ENCODE results near the gene POU2F1.
"Not testable (repeated sequence)": the region's sequence is repeated elsewhere in the genome, so short reads cannot be mapped to it uniquely, and the experiment has no call there.

Gene POU2F1

DNA sequence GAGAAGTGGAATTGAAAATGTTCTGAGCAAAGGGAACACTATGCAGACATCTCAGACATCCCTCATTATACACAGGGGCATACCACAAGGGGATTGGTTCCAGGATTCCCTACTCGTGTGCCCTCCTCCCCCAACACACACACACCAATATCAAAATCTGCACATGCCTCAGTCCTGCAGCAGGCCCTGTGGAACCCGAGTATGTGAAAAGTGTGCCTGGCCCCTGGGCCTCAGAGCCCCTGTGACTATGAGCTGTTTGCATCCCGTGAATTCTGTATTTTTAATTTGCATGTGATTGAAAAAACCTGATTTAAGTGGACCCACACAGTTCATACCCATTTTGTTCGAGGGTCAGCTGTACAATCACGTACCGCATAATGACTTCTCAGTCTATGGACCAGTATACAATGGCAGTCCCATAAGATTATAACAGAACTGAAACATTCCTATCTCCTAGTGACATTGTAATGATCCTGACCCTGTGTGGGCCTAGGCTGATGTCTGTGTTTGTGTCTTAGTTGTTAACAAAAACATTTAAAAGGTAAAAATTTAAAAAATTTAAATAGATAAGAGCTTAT, 11.3 kb downstream of the POU2F1 start:
- no peak for DNase-seq

DNA sequence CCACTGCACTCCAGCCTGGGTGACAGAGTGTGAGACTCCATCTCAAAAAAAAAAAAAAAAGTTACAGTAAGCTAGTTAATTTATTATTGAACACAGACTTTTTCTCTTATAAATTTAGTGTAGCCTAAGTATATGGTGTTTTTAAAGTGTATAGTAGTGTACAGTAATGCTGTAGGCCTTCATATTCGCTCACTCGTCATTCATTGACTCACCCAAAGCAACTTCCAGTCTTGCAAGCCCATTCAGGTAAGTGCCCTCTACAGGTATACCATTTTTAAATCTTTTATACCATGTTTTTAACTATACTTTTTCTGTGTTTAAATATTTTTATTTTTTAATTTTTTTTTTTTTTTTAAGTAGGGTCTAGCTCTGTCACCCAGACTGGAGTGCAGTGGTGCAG, 12.1 kb downstream of the POU2F1 start:
- no peak for DNase-seq

DNA sequence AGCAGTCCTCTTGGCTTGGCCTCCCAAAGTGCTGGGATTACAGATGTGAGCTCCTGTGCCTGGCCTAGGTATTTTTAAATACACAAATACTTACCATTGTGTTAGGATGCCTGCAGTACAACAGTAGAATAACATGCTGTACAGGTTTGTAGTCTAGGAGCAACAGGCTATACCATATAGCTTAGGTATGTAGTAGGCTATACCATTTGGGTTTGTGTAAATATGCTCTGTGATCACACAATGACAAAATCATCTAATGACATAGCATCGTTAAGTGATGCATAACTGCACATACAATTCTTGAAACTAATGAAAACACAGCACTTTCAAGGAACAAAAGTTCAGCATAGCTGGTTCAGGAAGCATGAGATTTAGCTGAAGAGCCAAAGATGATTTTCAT, 12.7 kb downstream of the POU2F1 start:
- no peak for DNase-seq

GRCh38 chr1:167237000-167237399, 16.3 kb downstream of the POU2F1 start:
- DNase-seq: no peak

- no peak for DNase-seq
These were observed 18.0 kb downstream of the POU2F1 start for GRCh38 chr1:167238713-167239112.

DNA sequence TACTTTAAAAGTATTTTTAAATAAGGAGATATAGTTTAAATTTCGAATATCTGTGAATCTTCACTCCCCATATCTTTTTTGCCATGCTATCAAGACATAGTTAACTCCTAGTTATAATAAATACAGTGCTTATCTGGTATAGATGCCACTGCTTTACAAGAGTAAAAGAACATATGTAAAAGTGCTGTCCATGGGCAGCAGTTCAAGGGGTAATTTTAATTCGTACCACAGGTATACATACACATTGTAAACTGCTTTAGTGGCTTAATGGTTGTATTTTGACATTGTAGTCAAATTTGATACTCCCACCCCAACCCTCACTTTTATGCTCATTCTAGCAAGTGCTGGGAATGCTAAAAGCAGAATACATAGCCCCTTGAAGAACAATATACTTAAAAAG, 18.6 kb downstream of the POU2F1 start:
- no peak for DNase-seq

GRCh38 chr1:167244244-167244643, 23.6 kb downstream of the POU2F1 start:
- DNase-seq: no peak

GRCh38 chr1:167245168-167245567, 24.5 kb downstream of the POU2F1 start:
- DNase-seq: not testable (repeated sequence)

GRCh38 chr1:167246971-167247370, 26.3 kb downstream of the POU2F1 start:
- DNase-seq: no peak

DNA sequence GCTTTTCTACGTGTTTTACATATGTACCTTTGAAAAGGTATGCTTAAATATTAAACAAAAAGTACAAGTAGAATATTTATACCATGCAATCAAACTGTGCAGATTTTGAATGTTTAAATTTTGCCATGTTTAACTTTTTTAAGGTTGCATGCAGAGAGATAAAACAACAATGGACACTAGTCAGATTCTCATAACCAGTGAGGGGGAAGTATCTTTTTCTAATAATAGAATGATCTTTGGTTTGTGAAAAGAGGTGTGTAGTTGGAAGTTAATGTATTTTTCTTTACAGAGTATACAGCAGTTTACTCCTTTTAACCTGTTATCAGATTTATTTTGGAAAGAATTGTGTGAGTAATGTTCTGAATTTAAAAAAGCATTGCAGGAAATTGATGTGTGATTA, 27.1 kb downstream of the POU2F1 start:
- DNase-seq: no peak

DNA sequence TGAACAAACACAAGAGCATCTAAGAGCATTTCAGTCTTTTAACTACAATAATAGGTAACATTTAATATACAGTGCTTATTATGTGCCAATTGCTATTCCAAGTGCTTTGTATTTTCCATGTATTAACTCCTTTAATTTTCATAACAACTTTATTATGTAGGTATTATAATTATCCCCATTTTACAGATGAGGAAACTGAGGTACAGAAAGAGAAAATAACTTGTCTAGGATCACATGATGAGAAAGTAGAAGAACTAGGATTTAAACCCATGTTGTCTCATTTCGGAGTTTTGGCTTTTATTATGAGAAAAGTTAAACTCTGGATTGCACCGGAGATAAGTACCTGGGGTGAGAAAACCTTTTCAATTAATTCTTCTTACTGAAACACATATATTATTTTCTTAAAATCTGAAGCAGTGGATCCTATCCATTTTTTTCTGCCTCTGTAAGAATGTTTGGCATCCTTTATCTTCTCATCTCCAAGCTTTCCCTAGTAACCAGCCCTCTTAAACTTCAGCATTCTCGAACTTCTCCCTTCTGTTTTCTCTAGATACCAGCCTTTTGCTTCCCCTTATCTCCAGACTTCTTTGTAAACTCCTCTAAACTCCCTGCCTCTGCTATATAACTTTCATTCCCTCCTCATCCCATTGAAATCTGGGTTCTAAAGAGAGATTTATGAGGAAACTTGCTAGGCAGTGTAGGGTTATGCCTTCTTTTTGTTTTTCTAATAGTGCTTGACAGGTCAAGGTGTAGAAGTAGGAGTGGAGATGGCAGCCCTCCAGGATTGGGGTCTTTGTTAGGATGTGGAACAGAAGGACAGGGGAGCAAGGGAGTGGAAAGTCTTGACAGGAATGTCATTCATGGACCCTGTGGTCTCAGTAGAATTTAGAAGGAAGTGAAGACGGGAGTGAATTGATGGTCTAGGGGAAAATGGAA, 28.3 kb downstream of the POU2F1 start:
- no peak for DNase-seq

GRCh38 chr1:167249702-167250101, 29.0 kb downstream of the POU2F1 start:
- DNase-seq: no peak

DNA sequence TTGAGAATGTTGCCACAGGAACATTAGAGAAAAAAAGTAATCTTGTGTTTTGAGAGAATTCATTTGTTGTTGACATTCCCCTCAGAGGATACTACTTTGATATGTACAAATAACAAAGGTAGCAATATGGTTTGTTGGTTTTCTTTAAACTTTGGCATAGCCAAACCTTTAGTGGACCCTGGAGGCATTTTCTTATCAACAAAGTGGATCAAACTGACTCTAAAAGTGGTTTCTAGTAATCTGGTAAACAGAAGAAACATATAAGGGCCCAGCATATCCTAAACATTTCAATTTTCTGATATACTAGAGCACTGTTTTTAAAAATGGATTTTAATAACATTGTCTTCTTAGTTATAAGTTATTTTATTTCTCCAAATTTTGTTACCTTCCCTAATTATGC, 29.8 kb downstream of the POU2F1 start:
- no peak for DNase-seq

DNA sequence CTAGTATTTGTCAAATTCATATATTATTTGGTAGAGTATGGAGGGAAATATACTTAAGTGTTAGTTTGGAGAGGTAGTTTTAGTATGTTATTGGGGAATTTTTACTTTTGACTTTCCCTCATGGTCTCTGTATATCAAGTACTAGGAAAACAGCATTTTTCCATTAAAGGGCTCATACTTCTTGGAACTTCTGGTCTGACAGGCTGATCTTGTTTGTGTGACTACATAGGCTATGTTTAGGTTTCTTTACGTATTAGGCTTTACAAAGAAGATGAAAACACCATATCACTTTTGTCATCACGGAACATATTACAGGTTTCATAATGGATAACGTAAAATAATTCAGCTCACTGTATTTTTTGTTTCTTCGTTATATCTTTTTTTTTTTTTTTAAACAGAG, 30.8 kb downstream of the POU2F1 start:
- DNase-seq: no peak

DNA sequence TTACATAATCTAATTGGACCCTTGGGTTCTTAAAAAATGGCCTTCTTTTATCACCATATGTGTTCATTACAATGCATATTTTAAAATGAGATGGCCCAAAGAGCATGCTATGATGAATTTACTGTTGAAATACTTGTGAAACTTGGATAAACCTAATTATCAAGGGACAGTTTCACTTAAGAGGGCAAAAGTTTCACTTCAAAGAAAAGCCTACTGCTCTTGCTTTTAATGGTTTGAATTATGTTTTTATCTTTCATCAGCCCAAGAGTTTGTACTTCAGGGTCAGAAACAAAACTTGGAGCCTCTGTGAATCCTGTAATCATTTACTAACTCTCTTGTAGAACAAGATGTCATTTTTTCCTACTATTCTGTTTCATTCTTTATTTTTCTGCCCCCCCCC, 32.3 kb downstream of the POU2F1 start:
- DNase-seq: no peak

- DNase-seq: no peak
These were observed 38.2 kb downstream of the POU2F1 start for GRCh38 chr1:167258858-167259257.

DNA sequence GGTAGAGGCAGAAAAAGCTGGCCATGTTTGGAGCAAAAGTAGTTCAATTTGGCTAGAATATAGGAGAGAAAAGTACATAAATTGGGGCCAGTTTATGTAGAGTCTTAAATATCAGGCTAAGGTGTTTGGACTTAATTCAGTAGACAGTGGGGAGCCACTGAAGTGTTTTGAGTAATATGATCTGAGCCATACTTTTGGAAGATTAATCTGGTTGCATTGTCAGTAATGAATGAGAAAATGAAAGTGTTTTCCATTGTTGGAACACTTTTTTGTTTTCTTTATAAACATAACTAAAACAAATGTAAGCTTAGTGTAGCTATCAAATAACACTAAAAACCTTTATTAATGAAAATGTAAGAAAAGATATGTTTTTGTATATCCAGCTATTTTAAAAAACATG, 42.1 kb downstream of the POU2F1 start:
- DNase-seq: no peak

DNA sequence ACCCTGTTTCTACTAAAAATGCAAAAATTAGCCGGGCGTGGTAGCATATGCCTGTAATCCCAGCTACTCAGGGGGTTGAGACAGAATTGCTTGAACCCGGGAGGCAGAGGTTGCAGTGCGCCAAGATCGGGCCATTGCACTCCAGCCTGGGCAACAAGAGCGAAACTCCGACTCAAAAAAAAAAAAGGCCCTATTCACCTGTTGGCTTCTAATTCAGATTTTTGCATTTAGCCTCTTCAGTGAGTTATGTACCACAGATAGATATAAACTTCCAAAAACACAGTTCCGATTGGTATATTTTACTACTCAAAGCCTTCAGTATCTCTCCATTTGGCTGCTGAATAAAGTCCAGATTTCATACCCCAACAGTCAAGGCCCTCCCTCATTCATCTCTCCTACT, 42.7 kb downstream of the POU2F1 start:
- DNase-seq: no peak

DNA sequence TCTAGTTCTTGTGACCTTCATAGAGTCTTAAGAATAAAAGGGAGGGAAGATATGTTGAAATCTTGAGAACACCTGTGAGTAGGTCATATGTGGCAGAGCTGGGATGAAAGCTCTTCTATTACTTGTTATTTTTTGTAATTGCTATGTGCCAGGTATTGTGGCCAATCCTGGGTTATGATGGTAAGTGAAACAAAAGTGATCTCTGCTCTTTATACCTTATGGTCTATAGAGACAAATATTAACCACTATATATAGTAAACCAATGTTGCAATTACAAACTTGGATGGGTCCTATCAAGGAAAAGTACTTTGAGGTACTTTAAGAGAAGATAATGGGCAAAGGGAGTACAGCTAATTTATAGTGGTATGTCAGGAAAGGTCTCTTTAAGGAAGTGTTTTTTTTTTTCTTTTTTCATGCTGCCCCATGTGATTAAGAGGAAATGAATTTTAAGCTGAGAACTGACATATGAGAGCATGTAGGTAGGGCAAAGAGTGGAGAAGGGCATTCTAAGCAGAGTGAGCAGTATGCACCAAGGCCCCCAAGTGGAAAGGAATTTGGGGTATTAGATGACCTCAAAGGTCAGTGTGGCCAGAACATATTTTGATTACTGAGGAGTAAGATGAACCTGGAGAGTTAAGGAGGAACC, 43.3 kb downstream of the POU2F1 start:
- DNase-seq: peak in 1 of 2 donors; percentile 38

- no peak for DNase-seq
These were observed 46.3 kb downstream of the POU2F1 start for GRCh38 chr1:167266965-167267364.

DNA sequence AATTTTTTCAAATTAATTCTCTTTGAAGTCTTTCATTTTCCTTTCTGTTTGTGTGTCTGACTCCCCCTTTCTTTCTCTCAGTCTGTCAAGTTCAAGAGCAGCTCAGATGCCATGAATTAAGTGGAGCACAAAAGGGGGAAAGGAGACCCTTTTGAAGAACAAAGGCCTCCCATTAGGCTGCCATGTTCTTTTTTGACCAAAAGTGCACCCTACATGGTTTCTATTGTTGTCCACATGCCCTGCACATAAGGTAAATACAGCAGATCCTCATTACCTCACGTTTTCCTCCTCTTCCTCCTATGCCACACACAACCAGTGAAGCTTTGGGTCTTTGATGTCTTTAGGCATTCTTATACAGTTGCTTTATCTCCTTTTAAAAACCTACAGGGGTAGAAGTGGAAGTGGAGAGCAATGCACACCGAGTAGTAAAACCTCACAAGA, 47.7 kb downstream of the POU2F1 start:
- no peak for DNase-seq

DNA sequence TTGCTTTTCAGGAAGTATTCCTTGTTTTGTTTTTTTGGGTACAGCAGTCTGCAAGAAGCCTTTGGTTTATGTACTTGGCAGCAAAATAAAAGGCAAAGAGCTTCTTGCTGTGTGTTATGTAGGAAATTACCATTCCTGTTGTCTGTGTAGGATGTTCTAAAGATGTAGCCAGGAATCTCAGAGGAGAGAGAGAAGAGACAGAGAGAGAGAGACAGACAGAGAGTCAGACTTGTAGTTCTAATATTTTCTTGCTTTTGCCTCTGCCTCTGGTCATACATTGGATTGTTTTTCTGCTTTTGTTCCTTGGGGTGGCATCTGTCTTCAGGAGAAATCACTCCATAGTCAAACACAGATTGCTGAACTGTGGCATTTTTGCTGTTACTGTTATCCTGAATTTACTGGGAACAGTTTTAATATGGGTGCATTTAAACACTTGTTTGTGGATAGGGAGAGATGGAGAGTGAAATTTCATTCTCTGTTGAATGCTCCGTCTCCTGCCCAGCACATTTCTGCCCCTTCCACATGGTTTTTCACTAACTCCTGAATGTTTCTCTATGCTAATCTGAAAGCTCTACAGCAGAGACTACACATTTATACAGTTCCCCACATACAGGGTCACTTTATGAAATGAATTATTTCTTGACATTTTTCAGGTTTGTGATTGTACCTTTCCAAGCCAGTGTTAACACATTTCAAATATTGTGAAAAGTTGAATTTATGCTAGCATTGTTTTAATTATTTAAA, 49.8 kb downstream of the POU2F1 start:
- no peak for DNase-seq

DNA sequence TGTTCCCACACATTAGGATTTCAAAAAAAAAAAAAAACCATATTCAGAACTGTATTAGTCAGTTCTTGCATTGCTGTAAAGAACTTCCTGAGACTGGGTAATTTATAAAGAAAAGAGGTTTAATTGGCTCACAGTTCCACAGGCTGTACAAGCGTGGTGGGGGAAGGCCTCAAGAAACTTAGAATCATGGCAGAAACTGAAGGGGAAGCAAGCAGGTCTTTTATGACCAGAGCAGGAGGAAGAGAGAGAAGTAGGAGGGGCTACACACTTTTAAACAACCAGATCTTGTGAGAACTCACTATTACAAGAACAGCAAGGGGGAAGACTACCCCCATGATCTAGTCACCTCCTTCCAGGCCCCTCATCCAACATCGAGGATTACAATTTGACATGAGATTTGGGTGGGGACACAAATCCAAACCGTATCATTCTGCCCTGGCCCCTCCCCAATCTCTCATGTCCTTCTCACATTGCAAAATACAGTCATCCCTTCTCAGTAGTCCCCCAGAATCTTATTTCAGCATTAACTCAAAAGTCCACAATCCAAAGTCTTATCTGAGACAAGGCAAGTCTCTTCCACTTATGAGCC, 51.8 kb downstream of the POU2F1 start:
- no peak for DNase-seq

Measured in bone marrow (tissue), 2 donors.